Thyroid gland (tissue), 4 donors: ENCODE data around the gene IL6ST.

Experiments
- CTCF ChIP-seq, 6 experiments: fragments of 200-600 bp in 3 of 6; fragments of 450-650 bp in 3 of 6; sonication (generic) in 3 of 6; IDR thresholded peaks; one replicate each; pipeline ENCODE4 v1.5.1; 2016 to 2019; ENCODE audit warnings: antibody characterized with exemption in 6 of 6, mild to moderate bottlenecking in 2 of 6, inconsistent platforms in 1 of 6, moderate library complexity in 1 of 6
- POLR2A ChIP-seq, 2 donors: fragments of 450-650 bp; IDR thresholded peaks; one replicate each; pipeline ENCODE4 v1.6.1; 2017; ENCODE audit warnings: antibody characterized with exemption in 2 of 2, mild to moderate bottlenecking in 2 of 2, moderate library complexity in 1 of 2

GRCh38 chr5:56024810-56025150 is 30.0 kb upstream of the IL6ST start:
- TF ChIP-seq CTCF (IDR thresholded peaks at IDR 0.05) (no peak), POLR2A (IDR thresholded peaks at IDR 0.05) (no peak)
